SU-DHL-6 (cell line): ENCODE measurements around the gene SARDH.

ENCODE experiments used
- H2AFZ ChIP-seq: fragments of 200-600 bp; sonication (generic); 2 replicates; pipeline ENCODE4 v1.6.1; 2014; ENCODE audit warnings: low read depth, mild to moderate bottlenecking, moderate library complexity, mixed read lengths, antibody characterized with exemption, low read length; ENCODE audit not compliant: severe bottlenecking
- H3F3A ChIP-seq: fragments of 200-600 bp; shearing (Covaris generic); 2 replicates; pipeline ENCODE4 v1.6.0; 2016; ENCODE audit warnings: antibody characterized with exemption, mild to moderate bottlenecking; ENCODE audit not compliant: insufficient read depth
- H3K27ac ChIP-seq: fragments of 200-600 bp; sonication (generic); 2 replicates; pipeline ENCODE4 v1.5.1; 2016; ENCODE audit warnings: low read depth, mild to moderate bottlenecking, low read length, moderate library complexity, mixed read lengths
- H3K27me3 ChIP-seq: fragments of 200-600 bp; sonication (generic), shearing (Covaris generic); 2 replicates; pipeline ENCODE4 v1.6.0; 2014; ENCODE audit warnings: mild to moderate bottlenecking, low read length
- H3K36me3 ChIP-seq: fragments of 200-600 bp; sonication (generic); 2 replicates; pipeline ENCODE4 v1.6.1; 2014; ENCODE audit warnings: mild to moderate bottlenecking, low read length, mixed read lengths
- H3K4me2 ChIP-seq: fragments of 300-600, 200-600 bp; shearing (Covaris generic), sonication (generic); 2 replicates; pipeline ENCODE4 v1.6.0; 2014; ENCODE audit warnings: low read length, low read depth, mild to moderate bottlenecking; ENCODE audit not compliant: poor library complexity, severe bottlenecking
- H3K4me3 ChIP-seq: fragments of 200-600 bp; sonication (generic); 2 replicates; pipeline ENCODE4 v1.5.1; 2014; ENCODE audit warnings: antibody characterized with exemption, low read length, mild to moderate bottlenecking, mixed read lengths; ENCODE audit not compliant: insufficient read depth, poor library complexity, severe bottlenecking
- H3K79me2 ChIP-seq: fragments of 200-600 bp; sonication (generic); 2 replicates; pipeline ENCODE4 v1.6.1; 2014; ENCODE audit warnings: mild to moderate bottlenecking, low read length, moderate library complexity; ENCODE audit not compliant: insufficient read depth
- H3K9ac ChIP-seq: fragments of 200-600 bp; sonication (generic); 2 replicates; pipeline ENCODE4 v1.7.0; 2014; ENCODE audit warnings: mild to moderate bottlenecking, low read length
- H3K9me2 ChIP-seq: fragments of 200-600 bp; sonication (generic); replicated peaks from 2 replicates; pipeline ENCODE4 v1.6.1; 2014; ENCODE audit warnings: low read length; ENCODE audit not compliant: insufficient read depth
- H3K9me3 ChIP-seq: fragments of 200-600 bp; sonication (generic); 2 replicates; pipeline ENCODE4 v1.6.1; 2014; ENCODE audit warnings: low read length, mixed read lengths; ENCODE audit not compliant: insufficient read depth
- H4K20me1 ChIP-seq: fragments of 200-600 bp; sonication (generic); 2 replicates; pipeline ENCODE4 v1.6.1; 2014; ENCODE audit warnings: low read depth, mild to moderate bottlenecking, antibody characterized with exemption, low read length, moderate library complexity, mixed read lengths
- CTCF ChIP-seq: fragments of 200-600 bp; sonication (generic); IDR thresholded peaks from one replicate; pipeline ENCODE4 v1.5.1; 2017; ENCODE audit warnings: antibody characterized with exemption, mild to moderate bottlenecking, low read length, moderate library complexity; ENCODE audit not compliant: insufficient read depth, poor library complexity, severe bottlenecking
- EZH2phosphoT487 ChIP-seq: fragments of 200-600 bp; sonication (generic), shearing (Covaris generic); conservative IDR thresholded peaks from 2 replicates; pipeline ENCODE4 v1.6.1; 2018; ENCODE audit warnings: mild to moderate bottlenecking, antibody characterized with exemption, low read length, moderate library complexity, mixed read lengths

Gene SARDH

GRCh38 chr9:133754688-133755227 is 16.6 kb upstream of the SARDH start:
- TF ChIP-seq CTCF: no peak
- TF ChIP-seq EZH2phosphoT487: no peak

GRCh38 chr9:133754187-133754586 is 16.0 kb upstream of the SARDH start:
- Histone ChIP-seq H4K20me1 (no peaks in the 10 kb centered on the region), H3K27ac (no peak overlapping the region), H3K4me2 (no peak overlapping the region), H3K9me3 (no peaks in the 10 kb centered on the region), H3K4me3 (no peak overlapping the region), H3K79me2 (no peaks in the 10 kb centered on the region), H3K36me3 (no peaks in the 10 kb centered on the region), H2AFZ (no peak overlapping the region), H3K9me2 (no peaks in the 10 kb centered on the region), H3K9ac (no peak overlapping the region), H3K27me3 (no peaks in the 10 kb centered on the region), H3F3A (no peaks in the 10 kb centered on the region; the same call in 1 of the 2 replicates)
- TF ChIP-seq EZH2phosphoT487 (no peak), CTCF (no peak)

More at GRCh38 chr9:133754688-133755227, 16.6 kb upstream of the SARDH start:
- Histone ChIP-seq H3F3A (no peaks in the 10 kb centered on the region; the same call in 1 of the 2 replicates), H3K9ac (no peak overlapping the region), H3K27ac (no peak overlapping the region), H3K79me2 (no peaks in the 10 kb centered on the region), H3K9me3 (no peaks in the 10 kb centered on the region), H3K4me2 (no peak overlapping the region), H3K27me3 (no peaks in the 10 kb centered on the region), H3K4me3 (no peak overlapping the region), H3K9me2 (no peaks in the 10 kb centered on the region), H4K20me1 (no peaks in the 10 kb centered on the region), H2AFZ (no peak overlapping the region), H3K36me3 (no peaks in the 10 kb centered on the region)

GRCh38 chr9:133752739-133753446 is 14.7 kb upstream of the SARDH start:
- H3K36me3 ChIP-seq: no peaks in the 10 kb centered on the region
- H3F3A ChIP-seq: no peaks in the 10 kb centered on the region; the same call in 1 of the 2 replicates
- H3K9me3 ChIP-seq: no peaks in the 10 kb centered on the region
- H3K4me3 ChIP-seq: no peak overlapping the region
- H3K9ac ChIP-seq: no peak overlapping the region
- no peak overlapping the region for H3K4me2 ChIP-seq
- no peaks in the 10 kb centered on the region for H4K20me1 ChIP-seq
- no peak overlapping the region for H3K27ac ChIP-seq
- H2AFZ ChIP-seq: no peak overlapping the region
- no peaks in the 10 kb centered on the region for H3K79me2 ChIP-seq
- no peaks in the 10 kb centered on the region for H3K9me2 ChIP-seq
- no peaks in the 10 kb centered on the region for H3K27me3 ChIP-seq
- no peak for TF ChIP-seq EZH2phosphoT487
- TF ChIP-seq CTCF: no peak
